ENCODE results near the gene PRSS1.

Gene PRSS1

GRCh38 chr7:142796501-142797390 is 47.5 kb downstream of the PRSS1 start:
- DNase-seq, result no peak

- DNase-seq, result peak; percentile 52
Measured at GRCh38 chr7:142797391-142798377, 48.4 kb downstream of the PRSS1 start.

- DNase-seq, result no peak
Measured at GRCh38 chr7:142798451-142799436, 49.5 kb downstream of the PRSS1 start.

- DNase-seq, result no peak
Measured at GRCh38 chr7:142799437-142799835, 50.2 kb downstream of the PRSS1 start.

GRCh38 chr7:142800088-142800487 is 50.8 kb downstream of the PRSS1 start:
- no peak for DNase-seq

- DNase-seq, result no peak
Measured at GRCh38 chr7:142800699-142801260, 51.5 kb downstream of the PRSS1 start.

- DNase-seq, result no peak
Measured at GRCh38 chr7:142801601-142802295, 52.5 kb downstream of the PRSS1 start.

- DNase-seq, result no peak
Measured at GRCh38 chr7:142802301-142802700, 53.0 kb downstream of the PRSS1 start.
